Left lung (tissue), 10 donors: ENCODE measurements around the gene DYNLL1. TPM values are rescaled to one million over a fixed set of nuclear protein-coding genes. Genes with fewer than 3 reads are reported as not detected.

Source experiments
- ATAC-seq: fragments of 200-7000 bp; cut with Tn5 transposase; one replicate; pipeline ENCODE4 v1.9.1; 2020; ENCODE audit warnings: moderate library complexity
- DNase-seq, 4 donors: peaks; one replicate each; pipeline ENCODE4 v3.0.0-alpha.2; 2013 to 2020
- H3K27ac ChIP-seq, 2 donors: fragments of 200-600 bp; sonication (generic) in 1 of 2; one replicate each; pipeline versions ENCODE4 v1.5.0 to v1.8.0; 2020 to 2021
- H3K27me3 ChIP-seq, 2 donors: fragments of 200-600 bp; sonication (generic) in 1 of 2; one replicate each; pipeline versions ENCODE4 v1.5.0 to v1.8.0; 2020 to 2021
- H3K36me3 ChIP-seq, 2 donors: fragments of 200-600 bp; sonication (generic) in 1 of 2; one replicate each; pipeline versions ENCODE4 v1.5.0 to v1.8.0; 2020 to 2021
- H3K4me1 ChIP-seq, 2 donors: fragments of 200-600 bp; one replicate each; pipeline ENCODE4 v1.8.0; 2021
- H3K4me3 ChIP-seq, 2 donors: fragments of 200-600 bp; sonication (generic) in 1 of 2; one replicate each; pipeline versions ENCODE4 v1.5.0 to v1.8.0; 2020 to 2021; ENCODE audit warnings: mild to moderate bottlenecking in 1 of 2
- H3K9me3 ChIP-seq, 2 donors: fragments of 200-600 bp; sonication (generic) in 1 of 2; one replicate each; pipeline versions ENCODE4 v1.5.0 to v1.8.0; 2020 to 2021
- CTCF ChIP-seq, 2 donors: fragments of 200-600 bp; sonication (generic) in 1 of 2; IDR thresholded peaks; one replicate each; pipeline versions ENCODE4 v1.5.0 to v1.8.0; 2021; ENCODE audit warnings: antibody characterized with exemption in 2 of 2
- intact Hi-C, 2 donors: fragments of 100-400 bp; cut with DNase I; formaldehyde crosslinking; loops; one replicate each; pipeline versions ENCODE4 v1.11.2 to v1.14.2; 2022
- polyA plus RNA-seq, 6 donors: library from polyadenylated mRNA; unstranded; fragments of 120-200 nt; gene quantifications; one replicate each; pipeline ENCODE4 v1.2.1, GENCODE V29; 2013; ENCODE audit not compliant: insufficient read length in 6 of 6
- total RNA-seq, 2 donors: library from RNA; stranded (reverse); fragmentation: NEBNext Ultra II Directional; extraction: Animal tissue kit (Norgen Biotek cat#: 25700); gene quantifications; one replicate each; pipeline ENCODE4 v1.2.1, GENCODE V29; 2021
- donor health status: DM: no; HTN: yes; CAD: no.
- donor health status: DM: no; HTN: no; CAD: no.

DYNLL1 gene
- total and polyA plus RNA-seq, 8 donors: 342 to 436 (median 360) TPM

DNA sequence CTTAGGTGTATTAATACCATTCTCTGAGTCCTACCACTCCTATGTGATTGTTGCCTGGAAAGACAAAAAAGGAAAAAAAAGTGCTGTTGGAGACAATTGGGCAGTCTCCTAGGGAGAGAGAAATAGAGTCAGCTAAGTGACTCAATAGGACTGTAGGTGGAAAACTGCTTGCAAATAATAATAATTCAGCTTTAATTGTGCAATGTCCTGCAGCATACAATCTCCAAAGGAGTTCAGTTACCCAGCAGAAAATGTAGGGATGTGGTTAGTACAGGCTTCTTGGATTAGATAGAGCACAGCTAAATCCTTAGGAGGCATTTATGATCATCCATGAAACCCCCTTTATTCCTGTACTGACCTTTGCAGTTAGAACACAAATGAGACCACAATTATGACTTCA is 23.4 kb upstream of the DYNLL1 start:
- Histone ChIP-seq H3K27me3 (no peaks in the 10 kb centered on the region), H3K9me3 (no peaks in the 10 kb centered on the region), H3K36me3 (no peaks in the 10 kb centered on the region), H3K27ac (no peak overlapping the region), H3K4me1 (peaks cover 10 to 18% of the 10 kb centered on the region in 2 donors), H3K4me3 (no peak overlapping the region)
- no peak for DNase-seq
- no peak for ATAC-seq
- no peak for TF ChIP-seq CTCF (IDR thresholded peaks at IDR 0.05)
- intact Hi-C loops: no loop called here

GRCh38 chr12:120473807-120474615 is 21.9 kb upstream of the DYNLL1 start:
- Histone ChIP-seq H3K4me3 (no peak overlapping the region), H3K9me3 (no peaks in the 10 kb centered on the region), H3K4me1 (peaks cover 5 to 10% of the 10 kb centered on the region in 2 donors), H3K27me3 (no peaks in the 10 kb centered on the region), H3K36me3 (no peaks in the 10 kb centered on the region), H3K27ac (no peak overlapping the region)
- intact Hi-C loops: no loop called here
- no peak for DNase-seq
- TF ChIP-seq CTCF (IDR thresholded peaks at IDR 0.05): no peak
- ATAC-seq: no peak

DNA sequence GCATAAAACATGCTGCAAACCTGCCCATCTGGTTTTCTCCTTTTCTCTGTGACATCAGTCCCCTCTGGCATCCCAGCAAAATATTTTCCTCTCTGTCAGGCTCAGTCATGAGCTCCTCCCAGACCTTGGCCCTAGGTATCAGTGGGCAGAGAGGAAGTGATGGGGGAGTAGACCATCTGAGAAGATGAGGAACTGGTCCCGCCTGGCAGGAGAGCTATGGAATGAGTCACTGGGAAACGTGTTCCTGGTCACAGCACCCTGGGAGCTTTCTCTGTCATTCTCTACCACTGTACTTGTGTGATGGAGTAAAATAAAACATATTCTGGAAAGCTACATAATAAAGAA is 21.3 kb upstream of the DYNLL1 start:
- ATAC-seq (peak; percentile 42), DNase-seq (peak in 1 of 4 donors; percentile 24)
- no peak overlapping the region for H3K27ac ChIP-seq
- no peaks in the 10 kb centered on the region for H3K36me3 ChIP-seq
- intact Hi-C loops: no loop called here
- peaks cover 5 to 10% of the 10 kb centered on the region in 2 donors for H3K4me1 ChIP-seq
- no peak overlapping the region for H3K4me3 ChIP-seq
- no peaks in the 10 kb centered on the region for H3K27me3 ChIP-seq
- H3K9me3 ChIP-seq: no peaks in the 10 kb centered on the region
- TF ChIP-seq CTCF (IDR thresholded peaks at IDR 0.05): no peak

DNA sequence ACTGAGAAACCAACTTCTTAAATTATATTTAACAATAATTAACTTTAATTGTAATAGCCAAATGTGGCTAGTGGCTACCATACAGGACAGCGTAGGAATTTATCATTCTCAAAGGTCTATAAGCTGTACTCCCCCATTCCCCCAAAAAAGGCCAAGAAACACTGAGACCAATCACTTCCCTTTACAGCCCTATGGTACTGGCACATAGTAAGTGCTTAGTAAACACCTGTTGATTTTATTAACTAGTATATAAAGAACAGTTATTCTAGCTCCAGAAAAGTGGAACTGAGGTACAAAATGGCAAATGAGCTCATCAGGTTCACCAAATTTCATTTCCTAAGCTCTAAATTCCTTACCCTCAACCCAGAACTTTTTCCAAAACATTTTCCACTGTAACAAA is 20.3 kb upstream of the DYNLL1 start:
- DNase-seq: no peak
- TF ChIP-seq CTCF (IDR thresholded peaks at IDR 0.05): no peak
- no peak for ATAC-seq
- Histone ChIP-seq H3K27me3 (no peaks in the 10 kb centered on the region), H3K4me1 (peaks cover 0 to 1% of the 10 kb centered on the region in 2 donors), H3K27ac (no peak overlapping the region), H3K4me3 (no peak overlapping the region), H3K9me3 (no peaks in the 10 kb centered on the region), H3K36me3 (no peaks in the 10 kb centered on the region)
- intact Hi-C loops: no loop called here

GRCh38 chr12:120479458-120479857 is 16.5 kb upstream of the DYNLL1 start:
- no peak for ATAC-seq

More at GRCh38 chr12:120479458-120479857, 16.5 kb upstream of the DYNLL1 start:
- DNase-seq: no peak
- intact Hi-C loops: no loop called here
- Histone ChIP-seq H3K4me3 (no peak overlapping the region), H3K36me3 (no peaks in the 10 kb centered on the region), H3K27ac (no peak overlapping the region), H3K27me3 (no peaks in the 10 kb centered on the region), H3K9me3 (no peaks in the 10 kb centered on the region), H3K4me1 (no peaks in the 10 kb centered on the region)
- no peak for TF ChIP-seq CTCF (IDR thresholded peaks at IDR 0.05)
